WTC11 (cell line): ENCODE data around the gene COQ9.

Experiments
- ATF1 ChIP-seq: sonication (generic); formaldehyde crosslinking; IDR thresholded peaks from 2 replicates; pipeline ENCODE4 v1.8.1; 2023; ENCODE audit warnings: mild to moderate bottlenecking, moderate library complexity, missing genetic modification reagents
- CBFB ChIP-seq: sonication (generic); formaldehyde crosslinking; IDR thresholded peaks from 2 replicates; pipeline ENCODE4 v1.8.1; 2022; ENCODE audit warnings: mild to moderate bottlenecking, low read depth, missing genetic modification reagents
- CTCF ChIP-seq: fragments of 200-600 bp; IDR thresholded peaks from 2 replicates; pipeline ENCODE4 v1.8.0; 2022; ENCODE audit warnings: antibody characterized with exemption
- ELF4 ChIP-seq: sonication (generic); formaldehyde crosslinking; IDR thresholded peaks from 2 replicates; pipeline ENCODE4 v1.8.1; 2022; ENCODE audit warnings: low read depth, mild to moderate bottlenecking, moderate library complexity, missing genetic modification reagents
- FOXJ3 ChIP-seq: sonication (generic); formaldehyde crosslinking; IDR thresholded peaks from 2 replicates; pipeline ENCODE4 v1.9.0; 2021; ENCODE audit warnings: missing genetic modification reagents, mild to moderate bottlenecking, borderline replicate concordance
- FOXK1 ChIP-seq: sonication (generic); formaldehyde crosslinking; IDR thresholded peaks from 2 replicates; pipeline ENCODE4 v1.8.0; 2022; ENCODE audit warnings: mild to moderate bottlenecking, moderate library complexity, missing genetic modification reagents
- GTF2I ChIP-seq: fragments of 250-450 bp; sonication (Bioruptor Pico); conservative IDR thresholded peaks from 2 replicates; pipeline ENCODE4 v1.4.0; 2021; ENCODE audit warnings: mild to moderate bottlenecking
- IRF1 ChIP-seq: sonication (generic); formaldehyde crosslinking; IDR thresholded peaks from 2 replicates; pipeline ENCODE4 v1.8.0; 2023; ENCODE audit warnings: missing genetic modification reagents
- JUN ChIP-seq: sonication (generic); formaldehyde crosslinking; IDR thresholded peaks from 2 replicates; pipeline ENCODE4 v1.8.0; 2023; ENCODE audit warnings: mild to moderate bottlenecking, missing genetic modification reagents
- MAX ChIP-seq: sonication (generic); formaldehyde crosslinking; IDR thresholded peaks from 2 replicates; pipeline ENCODE4 v1.8.0; 2022; ENCODE audit warnings: mild to moderate bottlenecking, missing genetic modification reagents
- NFE2L1 ChIP-seq: sonication (generic); formaldehyde crosslinking; IDR thresholded peaks from 2 replicates; pipeline ENCODE4 v1.8.1; 2023; ENCODE audit warnings: missing genetic modification reagents
- RORB ChIP-seq: fragments of 250-450 bp; sonication (Bioruptor Pico); IDR thresholded peaks from 2 replicates; pipeline ENCODE4 v1.9.0; 2021; ENCODE audit warnings: mild to moderate bottlenecking

- no peak for TF ChIP-seq FOXK1 (CRISPR knock-in tag)
- no peak for TF ChIP-seq CTCF
- no peak for TF ChIP-seq MAX (CRISPR knock-in tag)
- no peak for TF ChIP-seq FOXJ3 (CRISPR knock-in tag)
- no peak for TF ChIP-seq CBFB (CRISPR knock-in tag)
- no peak for TF ChIP-seq ELF4 (CRISPR knock-in tag)
- TF ChIP-seq NFE2L1 (CRISPR knock-in tag), result no peak
- no peak for TF ChIP-seq JUN (CRISPR knock-in tag)
- no peak for TF ChIP-seq GTF2I (CRISPR knock-in tag)
- TF ChIP-seq ATF1, result no peak
- no peak for TF ChIP-seq RORB (CRISPR knock-in tag)
- no peak for TF ChIP-seq IRF1 (CRISPR knock-in tag)
Measured at GRCh38 chr16:57464523-57464922, 17.2 kb downstream of the COQ9 start.
